K562 (cell line): ENCODE measurements around the gene LBHD2. TPM values are rescaled to one million over a fixed set of nuclear protein-coding genes. Genes with fewer than 3 reads are reported as not detected.

ENCODE experiments used
- ATAC-seq: fragments of 200-7000 bp; cut with Tn5 transposase; 3 replicates; pipeline ENCODE4 v1.9.1; 2020; ENCODE audit warnings: moderate library complexity
- BruUV-seq: library from RNA; stranded (reverse); fragments of 400-500 nt; replicated peaks from 2 replicates; lab custom pipeline; 2021; lab: Mats Ljungman, UMichigan
- CTCF ChIA-PET: fragments of 300-600 bp; formaldehyde crosslinking; extraction: SDS; loops from one replicate; lab custom pipeline; 2021; ENCODE audit warnings: low intra/inter-chr PET ratio; lab: Yijun Ruan, JAX
- POLR2A ChIA-PET: fragments of 300-600, 350-650 bp; sonication (Branson Sonifier 250); formaldehyde crosslinking; extraction: SDS; loops from one replicate; lab custom pipeline; 2021; ENCODE audit warnings: antibody characterized with exemption, inconsistent platforms; lab: Yijun Ruan, JAX
- DNase-seq, 4 experiments: peaks; one replicate each; pipeline versions ENCODE4 v3.0.0 to v3.0.0-alpha.2; 2011 to 2018; ENCODE audit warnings: low spot score in 3 of 4, mixed read lengths in 3 of 4; ENCODE audit errors: extremely low read depth in 1 of 4
- FAIRE-seq: peaks from 2 replicates; lab custom pipeline; 2011; peaks lifted over from hg19 to GRCh38; lab: Jason Lieb, UNC
- H2AFZ ChIP-seq: 2 replicates; pipeline ENCODE4 v1.6.0; 2011; ENCODE audit warnings: low read depth, low read length, control low read depth, inconsistent platforms
- H3K27ac ChIP-seq: fragments of 200-600 bp; 3 replicates; pipeline ENCODE4 v1.8.0; 2011; ENCODE audit warnings: low read depth, mild to moderate bottlenecking, control low read depth, inconsistent platforms, low read length, moderate library complexity, mixed read lengths; ENCODE audit errors: extremely low read depth
- H3K27me3 ChIP-seq, 2 experiments: fragments of 300-600 bp in 1 of 2; 2 replicates in 1 of 2; 3 replicates in 1 of 2; pipeline versions ENCODE4 v1.6.0 to v1.8.0; 2011; ENCODE audit warnings: inconsistent platforms in 2 of 2, low read length in 2 of 2, mild to moderate bottlenecking in 1 of 2, mixed read lengths in 1 of 2, moderate library complexity in 1 of 2; ENCODE audit not compliant: control insufficient read depth in 2 of 2, insufficient read depth in 2 of 2
- H3K36me3 ChIP-seq: fragments of 300-600 bp; 3 replicates; pipeline ENCODE4 v1.8.0; 2011; ENCODE audit warnings: mild to moderate bottlenecking, low read length, inconsistent platforms; ENCODE audit not compliant: control insufficient read depth, insufficient read depth
- H3K4me1 ChIP-seq, 2 experiments: fragments of 200-600 bp in 1 of 2; replicated peaks in 1 of 2; 2 replicates in 1 of 2; 3 replicates in 1 of 2; pipeline versions ENCODE4 v1.5.1 to v1.8.0; 2011; ENCODE audit warnings: inconsistent platforms in 2 of 2, low read length in 2 of 2, mild to moderate bottlenecking in 1 of 2, mixed read lengths in 1 of 2, moderate library complexity in 1 of 2; ENCODE audit not compliant: control insufficient read depth in 2 of 2, insufficient read depth in 2 of 2
- H3K4me2 ChIP-seq: 2 replicates; pipeline ENCODE4 v1.6.1; 2011; ENCODE audit warnings: low read length, control low read depth, inconsistent platforms, mixed read lengths; ENCODE audit not compliant: insufficient read depth
- H3K4me3 ChIP-seq: fragments of 200-600 bp; sonication (generic), shearing (Covaris generic); 2 replicates; pipeline ENCODE4 v1.5.1; 2016; ENCODE audit warnings: control low read depth, inconsistent platforms
- H3K79me2 ChIP-seq: fragments of 200-600 bp; 3 replicates; pipeline ENCODE4 v1.8.0; 2011; ENCODE audit warnings: low read length, inconsistent platforms; ENCODE audit not compliant: control insufficient read depth, insufficient read depth
- H3K9ac ChIP-seq, 2 experiments: 2 replicates each; pipeline versions ENCODE4 v1.6.0 to v1.6.1; 2011; ENCODE audit warnings: low read depth in 2 of 2, low read length in 2 of 2, control low read depth in 1 of 2, inconsistent platforms in 1 of 2, mild to moderate bottlenecking in 1 of 2, mixed read lengths in 1 of 2; ENCODE audit not compliant: insufficient read depth in 1 of 2
- H3K9me1 ChIP-seq: one replicate; pipeline ENCODE4 v1.6.0; 2011; ENCODE audit warnings: inconsistent platforms, mild to moderate bottlenecking, low read length, moderate library complexity; ENCODE audit not compliant: control insufficient read depth, insufficient read depth
- H3K9me3 ChIP-seq: replicated peaks from 2 replicates; pipeline ENCODE4 v1.5.1; 2011; ENCODE audit warnings: low read depth, low read length, inconsistent platforms; ENCODE audit not compliant: control insufficient read depth, insufficient read depth
- H4K20me1 ChIP-seq: replicated peaks from 2 replicates; pipeline ENCODE4 v1.6.1; 2011; ENCODE audit warnings: low read length, inconsistent platforms, mixed read lengths; ENCODE audit not compliant: control insufficient read depth, insufficient read depth
- COPS2 ChIP-seq: fragments of 450-650 bp; conservative IDR thresholded peaks from 2 replicates; pipeline ENCODE4 v1.6.1; 2016; ENCODE audit warnings: mild to moderate bottlenecking, moderate library complexity
- ETS2 ChIP-seq: IDR thresholded peaks from 2 replicates; pipeline ENCODE4 v1.6.1; 2016; ENCODE audit warnings: borderline replicate concordance, missing genetic modification characterization, mild to moderate bottlenecking, moderate library complexity, missing compliant biosample characterization; ENCODE audit not compliant: poor library complexity, severe bottlenecking
- HDAC2 ChIP-seq: fragments of 450-650 bp; IDR thresholded peaks from 2 replicates; pipeline ENCODE4 v1.6.1; 2016; ENCODE audit warnings: mild to moderate bottlenecking
- MXD1 ChIP-seq: fragments of 250-450 bp; sonication (Bioruptor Pico); IDR thresholded peaks from 2 replicates; pipeline ENCODE4 v1.8.0; 2021; ENCODE audit warnings: borderline replicate concordance, mild to moderate bottlenecking, moderate library complexity; ENCODE audit not compliant: poor library complexity, severe bottlenecking
- NCOR1 ChIP-seq: fragments of 450-650 bp; IDR thresholded peaks from 2 replicates; pipeline ENCODE4 v1.6.1; 2016; ENCODE audit warnings: mild to moderate bottlenecking, moderate library complexity
- NFE2L1 ChIP-seq: fragments of 450-650 bp; IDR thresholded peaks from 2 replicates; pipeline ENCODE4 v1.6.1; 2016; ENCODE audit warnings: missing genetic modification characterization, low read depth, mild to moderate bottlenecking, missing compliant biosample characterization, moderate library complexity, borderline replicate concordance
- PHF20 ChIP-seq: fragments of 450-650 bp; IDR thresholded peaks from 2 replicates; pipeline ENCODE4 v1.6.1; 2018; ENCODE audit not compliant: partially characterized antibody
- SMARCA5 ChIP-seq: fragments of 450-650 bp; IDR thresholded peaks from 2 replicates; pipeline ENCODE4 v1.6.1; 2016
- ZNF57 ChIP-seq: fragments of 450-650 bp; formaldehyde crosslinking; IDR thresholded peaks from 2 replicates; pipeline ENCODE4 v1.4.0; 2020; ENCODE audit warnings: mild to moderate bottlenecking, moderate library complexity
- ZNF77 ChIP-seq: fragments of 250-450 bp; sonication (Bioruptor Pico); IDR thresholded peaks from 2 replicates; pipeline ENCODE4 v1.5.0; 2020
- WGBS: fragments of 100-300 bp; shearing (Covaris generic); methylation state at CpG from one replicate; pipeline ENCODE4 v1.1.6; 2016; ENCODE audit warnings: low coverage, mixed read lengths; ENCODE audit not compliant: insufficient coverage; ENCODE audit errors: missing lambda C conversion rate; 5-methylcytosine and 5-hydroxymethylcytosine counted together
- in situ Hi-C: fragments of 300-500 bp; cut with MboI; formaldehyde crosslinking; loops from 4 replicates; pipeline ENCODE4 v1.15.0; 2018; ENCODE audit warnings: inconsistent platforms, mixed read lengths
- intact Hi-C: fragments of 100-400 bp; cut with micrococcal nuclease; formaldehyde crosslinking; loops from 2 replicates; pipeline ENCODE4 v1.14.2; 2022
- polyA plus RNA-seq, 8 experiments: library from polyadenylated mRNA; depleted of rRNA in 4 of 8; stranded (reverse) in 5 of 8; unstranded in 3 of 8; fragments of >200 nt; fragmentation: Nextera tagmentation in 2 of 8; fragmentation: Illumina TruSeq in 1 of 8; extraction: Ambion mirVana in 2 of 8; extraction: Trizol in 1 of 8; gene quantifications; 2 replicates each; pipeline versions ENCODE4 v1.2.1 to v1.2.3, GENCODE V29; 2011 to 2014; ENCODE audit warnings: inconsistent platforms in 1 of 8, missing spikeins in 1 of 8
- total RNA-seq, 7 experiments: library from RNA; depleted of rRNA in 6 of 7; stranded (reverse); fragments of >200 nt in 6 of 7; fragmentation: Illumina TruSeq in 2 of 7; extraction: Trizol in 2 of 7; gene quantifications; 2 replicates each; pipeline versions ENCODE4 v1.2.1 to v1.2.3, GENCODE V29; 2011 to 2021; ENCODE audit warnings: low replicate concordance in 1 of 7
- TF ChIP-seq, protein P1 (sequence below): fragments of 200-400 bp; formaldehyde crosslinking; IDR thresholded peaks from 2 replicates; pipeline ENCODE4 v1.6.1; 2017; ENCODE audit warnings: mild to moderate bottlenecking, low read depth, low read length, moderate library complexity

Gene LBHD2
- total and polyA plus RNA-seq, 9 of the 15 experiments (the other 6 are each of a cell fraction or from before 2014, with no cell fraction given), result not detected

DNA sequence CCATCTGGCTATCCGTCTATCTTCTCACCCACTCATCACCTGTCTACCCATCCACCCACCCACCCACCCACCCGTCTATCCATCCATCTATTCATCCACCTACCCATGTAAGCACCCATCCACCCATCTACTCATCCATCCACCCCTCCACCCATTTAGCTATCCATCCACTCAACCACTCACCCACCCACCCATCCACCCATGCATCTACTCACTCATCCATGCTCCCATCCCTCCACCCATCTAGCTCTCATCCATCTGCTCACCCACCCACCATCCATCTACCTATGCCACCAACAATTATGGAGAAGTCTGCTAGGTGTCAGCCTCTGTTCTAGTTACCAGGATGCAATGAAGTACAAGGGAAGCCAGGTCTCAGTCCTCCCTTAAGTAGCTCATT lies 50.4 kb downstream of the LBHD2 start:
- WGBS, result no CpG with 5 or more reads among the region's 2 CpGs
- intact Hi-C loops, result no loop called here

More for the DNA sequence above, 50.4 kb downstream of the LBHD2 start:
- TF ChIP-seq ZNF57 (CRISPR knock-in tag), result no peak
- no peak for TF ChIP-seq NCOR1
- no peak for TF ChIP-seq MXD1 (CRISPR knock-in tag)
- no peak for TF ChIP-seq SMARCA5
- TF ChIP-seq NFE2L1 (tag), result no peak
- TF ChIP-seq ZNF77 (CRISPR knock-in tag), result no peak
- no peak for TF ChIP-seq HDAC2
- TF ChIP-seq, protein P1, sequence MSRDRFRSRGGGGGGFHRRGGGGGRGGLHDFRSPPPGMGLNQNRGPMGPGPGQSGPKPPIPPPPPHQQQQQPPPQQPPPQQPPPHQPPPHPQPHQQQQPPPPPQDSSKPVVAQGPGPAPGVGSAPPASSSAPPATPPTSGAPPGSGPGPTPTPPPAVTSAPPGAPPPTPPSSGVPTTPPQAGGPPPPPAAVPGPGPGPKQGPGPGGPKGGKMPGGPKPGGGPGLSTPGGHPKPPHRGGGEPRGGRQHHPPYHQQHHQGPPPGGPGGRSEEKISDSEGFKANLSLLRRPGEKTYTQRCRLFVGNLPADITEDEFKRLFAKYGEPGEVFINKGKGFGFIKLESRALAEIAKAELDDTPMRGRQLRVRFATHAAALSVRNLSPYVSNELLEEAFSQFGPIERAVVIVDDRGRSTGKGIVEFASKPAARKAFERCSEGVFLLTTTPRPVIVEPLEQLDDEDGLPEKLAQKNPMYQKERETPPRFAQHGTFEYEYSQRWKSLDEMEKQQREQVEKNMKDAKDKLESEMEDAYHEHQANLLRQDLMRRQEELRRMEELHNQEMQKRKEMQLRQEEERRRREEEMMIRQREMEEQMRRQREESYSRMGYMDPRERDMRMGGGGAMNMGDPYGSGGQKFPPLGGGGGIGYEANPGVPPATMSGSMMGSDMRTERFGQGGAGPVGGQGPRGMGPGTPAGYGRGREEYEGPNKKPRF, result no peak
- no peak for TF ChIP-seq ETS2 (tag)
- no peak for TF ChIP-seq COPS2
- TF ChIP-seq PHF20, result no peak
- H3K79me2 ChIP-seq, result no peaks in the 10 kb centered on the region
- H3K36me3 ChIP-seq, result peaks cover 60% of the 10 kb centered on the region; the same call in 2 of the 3 replicates
- no peak overlapping the region for H3K4me3 ChIP-seq
- no peak for FAIRE-seq
- no peak for ATAC-seq
- CTCF ChIA-PET, result no interaction called here
- H3K4me1 ChIP-seq, result peaks cover 14 to 42% of the 10 kb centered on the region in 2 experiments; a peak in 4 of 5 replicates
- H4K20me1 ChIP-seq, result no peaks in the 10 kb centered on the region
- H3K27ac ChIP-seq, result no peak overlapping the region
- POLR2A ChIA-PET, result interaction anchor here (0.6 to 1.8 kb wide), 2 partner anchors 172 to 203 kb away, joined by 3 to 5 read pairs; no protein-coding TSS in a partner anchor
- no peak overlapping the region for H3K9ac ChIP-seq
- no peaks in the 10 kb centered on the region for H3K9me1 ChIP-seq
- H2AFZ ChIP-seq, result no peak overlapping the region
- no peak for DNase-seq
- H3K4me2 ChIP-seq, result no peak overlapping the region
- in situ Hi-C loops, result no loop called here
- no TSS peak for BruUV-seq
- H3K9me3 ChIP-seq, result no peaks in the 10 kb centered on the region
- H3K27me3 ChIP-seq, result no peaks in the 10 kb centered on the region
